ENCODE measurements around the gene SEMA4A. TPM values are rescaled to one million over a fixed set of nuclear protein-coding genes. Genes with fewer than 3 reads are reported as not detected.
A peak's percentile ranks its signal among the peaks of the same experiment; 100 is the strongest.

The SEMA4A gene
- polyA plus RNA-seq, 1 of the 3 experiments (the other 2 are of a cell fraction) = 1.3 TPM

DNA sequence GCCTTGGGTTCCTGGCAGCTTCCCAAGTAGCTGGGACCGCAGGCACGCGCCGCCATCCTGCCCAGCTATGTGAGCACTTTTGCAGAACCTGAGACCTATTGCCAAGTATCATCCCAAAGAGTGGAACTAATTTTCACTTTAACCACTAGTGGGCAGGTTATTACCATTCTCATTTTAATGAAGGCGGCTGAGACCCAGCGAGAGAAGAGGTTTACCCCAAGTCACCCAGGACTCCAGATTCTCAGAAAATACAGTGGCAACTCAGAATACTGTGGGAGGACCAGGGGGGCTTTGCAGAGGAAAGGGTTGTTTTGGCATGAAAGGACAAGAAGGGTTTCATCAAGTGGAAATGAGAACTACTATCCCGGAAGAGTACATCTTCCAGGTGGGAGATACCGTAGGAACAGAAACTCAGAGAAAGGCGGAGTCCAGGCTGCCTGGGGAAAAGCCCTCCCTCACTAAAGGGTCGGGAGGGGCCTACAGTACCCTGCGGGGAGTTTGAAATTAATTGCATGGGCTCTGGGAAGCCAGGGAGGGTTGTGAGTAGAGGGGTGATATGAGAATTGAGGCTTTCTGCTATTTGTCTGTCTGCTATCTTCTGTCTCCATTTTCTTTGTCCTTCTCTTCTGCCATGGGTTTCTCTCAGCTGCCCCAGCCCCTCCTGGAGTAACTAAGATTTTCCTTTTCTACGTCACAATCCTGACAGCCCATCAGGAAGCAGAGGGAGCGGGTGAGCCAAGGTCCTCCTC is 7.2 kb upstream of the SEMA4A start:
- 19% methylated on average over 13 of the region's 13 CpGs for WGBS (ENCODE audit: low lambda C conversion rate)
- Histone ChIP-seq H3K79me2 (ENCODE audit: insufficient read depth) (no peaks in the 10 kb centered on the region), H2AFZ (ENCODE audit: low read depth) (no peak overlapping the region), H3K4me3 (ENCODE audit: low read depth in 2 of 2, low read length in 1 of 2) (0 out of 4 replicates have a peak overlapping the region, but pooled peaks of 1 of the 2 experiments have one; percentile 1), H3K27me3 (ENCODE audit: insufficient read depth) (no peaks in the 10 kb centered on the region), H3K36me3 (replicated peaks in 1 of 2; ENCODE audit: control insufficient read depth in 1 of 2, insufficient read depth in 2 of 2, low read length in 1 of 2) (peaks cover 0 to 3% of the 10 kb centered on the region in 2 experiments), H3F3A (replicated peaks; ENCODE audit: insufficient read depth) (peaks cover 58% of the 10 kb centered on the region), H3K9ac (no peak overlapping the region), H3K9me2 (no peaks in the 10 kb centered on the region), H3K4me1 (ENCODE audit: control insufficient read depth in 1 of 2, insufficient read depth in 2 of 2, low read depth in 1 of 2, low read length in 1 of 2) (peaks cover 12 to 15% of the 10 kb centered on the region in 2 experiments), H3K27ac (ENCODE audit: low read depth in 2 of 2, low read length in 1 of 2) (peak overlapping the region; percentile 30 to 51; a peak in 2 of 4 replicates), H3K9me3 (no peaks in the 10 kb centered on the region), H3K4me2 (peak overlapping the region; percentile 61; the same call in 1 of the 2 replicates), H4K20me1 (ENCODE audit: insufficient read depth) (peaks cover 27% of the 10 kb centered on the region)
- ChIA-PET CTCF (interaction anchor here (0.6 to 40.5 kb wide), 33 partner anchors 8 to 240 kb away, joined by 3 to 1559 read pairs (median 4); partner anchors contain the start of genes MEX3A, SLC25A44 and SMG5), POLR2A (interaction anchor here (1.4 kb wide), 1 partner anchor 67 kb away, joined by 4 read pairs; the partner anchor contains the start of gene PMF1)
- peak; percentile 85 for DNase-seq
- TF ChIP-seq MEF2A (IDR thresholded peaks at IDR 0.05; ENCODE audit: borderline replicate concordance, low read depth) (no peak), FOXJ3 (CRISPR knock-in tag; IDR thresholded peaks at IDR 0.05) (no peak), RXRA (IDR thresholded peaks at IDR 0.05; ENCODE audit: borderline replicate concordance, low read depth) (no peak), EP300 (IDR thresholded peaks at IDR 0.05; ENCODE audit: borderline replicate concordance in 1 of 2, low read depth in 1 of 2, low read length in 1 of 2) (no peak; a peak in 1 of 4 replicates), RFX5 (IDR thresholded peaks at IDR 0.05; ENCODE audit: low read length) (no peak), NFIC (IDR thresholded peaks at IDR 0.05; ENCODE audit: borderline replicate concordance) (peak; percentile 89), FOSL2 (IDR thresholded peaks at IDR 0.05; ENCODE audit: borderline replicate concordance, low read depth) (no peak), JUND (IDR thresholded peaks at IDR 0.05) (no peak), NRF1 (IDR thresholded peaks at IDR 0.05; ENCODE audit: low read depth, low read length) (no peak), MXI1 (IDR thresholded peaks at IDR 0.05; ENCODE audit: low read depth, low read length) (peak; percentile 70), TCF12 (IDR thresholded peaks at IDR 0.05) (no peak; the same call in 1 of the 2 replicates), TAF1 (IDR thresholded peaks at IDR 0.05; ENCODE audit: borderline replicate concordance, low read depth, low read length) (no peak), CHD2 (IDR thresholded peaks at IDR 0.05; ENCODE audit: low read length, partially characterized antibody) (peak; percentile 44), TEAD4 (IDR thresholded peaks at IDR 0.05; ENCODE audit: borderline replicate concordance, insufficient read depth) (no peak), ELF1 (IDR thresholded peaks at IDR 0.05) (no peak), FOXM1 (IDR thresholded peaks at IDR 0.05; ENCODE audit: low read depth) (no peak)
- TF ChIP-seq, protein P1, sequence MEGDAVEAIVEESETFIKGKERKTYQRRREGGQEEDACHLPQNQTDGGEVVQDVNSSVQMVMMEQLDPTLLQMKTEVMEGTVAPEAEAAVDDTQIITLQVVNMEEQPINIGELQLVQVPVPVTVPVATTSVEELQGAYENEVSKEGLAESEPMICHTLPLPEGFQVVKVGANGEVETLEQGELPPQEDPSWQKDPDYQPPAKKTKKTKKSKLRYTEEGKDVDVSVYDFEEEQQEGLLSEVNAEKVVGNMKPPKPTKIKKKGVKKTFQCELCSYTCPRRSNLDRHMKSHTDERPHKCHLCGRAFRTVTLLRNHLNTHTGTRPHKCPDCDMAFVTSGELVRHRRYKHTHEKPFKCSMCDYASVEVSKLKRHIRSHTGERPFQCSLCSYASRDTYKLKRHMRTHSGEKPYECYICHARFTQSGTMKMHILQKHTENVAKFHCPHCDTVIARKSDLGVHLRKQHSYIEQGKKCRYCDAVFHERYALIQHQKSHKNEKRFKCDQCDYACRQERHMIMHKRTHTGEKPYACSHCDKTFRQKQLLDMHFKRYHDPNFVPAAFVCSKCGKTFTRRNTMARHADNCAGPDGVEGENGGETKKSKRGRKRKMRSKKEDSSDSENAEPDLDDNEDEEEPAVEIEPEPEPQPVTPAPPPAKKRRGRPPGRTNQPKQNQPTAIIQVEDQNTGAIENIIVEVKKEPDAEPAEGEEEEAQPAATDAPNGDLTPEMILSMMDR (IDR thresholded peaks at IDR 0.05) = peak; percentile 75
- TF ChIP-seq, protein P2, sequence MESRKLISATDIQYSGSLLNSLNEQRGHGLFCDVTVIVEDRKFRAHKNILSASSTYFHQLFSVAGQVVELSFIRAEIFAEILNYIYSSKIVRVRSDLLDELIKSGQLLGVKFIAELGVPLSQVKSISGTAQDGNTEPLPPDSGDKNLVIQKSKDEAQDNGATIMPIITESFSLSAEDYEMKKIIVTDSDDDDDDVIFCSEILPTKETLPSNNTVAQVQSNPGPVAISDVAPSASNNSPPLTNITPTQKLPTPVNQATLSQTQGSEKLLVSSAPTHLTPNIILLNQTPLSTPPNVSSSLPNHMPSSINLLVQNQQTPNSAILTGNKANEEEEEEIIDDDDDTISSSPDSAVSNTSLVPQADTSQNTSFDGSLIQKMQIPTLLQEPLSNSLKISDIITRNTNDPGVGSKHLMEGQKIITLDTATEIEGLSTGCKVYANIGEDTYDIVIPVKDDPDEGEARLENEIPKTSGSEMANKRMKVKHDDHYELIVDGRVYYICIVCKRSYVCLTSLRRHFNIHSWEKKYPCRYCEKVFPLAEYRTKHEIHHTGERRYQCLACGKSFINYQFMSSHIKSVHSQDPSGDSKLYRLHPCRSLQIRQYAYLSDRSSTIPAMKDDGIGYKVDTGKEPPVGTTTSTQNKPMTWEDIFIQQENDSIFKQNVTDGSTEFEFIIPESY (IDR thresholded peaks at IDR 0.05; ENCODE audit: borderline replicate concordance, low read depth) = no peak
- TF ChIP-seq, protein P3, sequence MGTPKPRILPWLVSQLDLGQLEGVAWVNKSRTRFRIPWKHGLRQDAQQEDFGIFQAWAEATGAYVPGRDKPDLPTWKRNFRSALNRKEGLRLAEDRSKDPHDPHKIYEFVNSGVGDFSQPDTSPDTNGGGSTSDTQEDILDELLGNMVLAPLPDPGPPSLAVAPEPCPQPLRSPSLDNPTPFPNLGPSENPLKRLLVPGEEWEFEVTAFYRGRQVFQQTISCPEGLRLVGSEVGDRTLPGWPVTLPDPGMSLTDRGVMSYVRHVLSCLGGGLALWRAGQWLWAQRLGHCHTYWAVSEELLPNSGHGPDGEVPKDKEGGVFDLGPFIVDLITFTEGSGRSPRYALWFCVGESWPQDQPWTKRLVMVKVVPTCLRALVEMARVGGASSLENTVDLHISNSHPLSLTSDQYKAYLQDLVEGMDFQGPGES (IDR thresholded peaks at IDR 0.05; ENCODE audit: low read depth, low read length) = no peak
- TF ChIP-seq, protein P4, sequence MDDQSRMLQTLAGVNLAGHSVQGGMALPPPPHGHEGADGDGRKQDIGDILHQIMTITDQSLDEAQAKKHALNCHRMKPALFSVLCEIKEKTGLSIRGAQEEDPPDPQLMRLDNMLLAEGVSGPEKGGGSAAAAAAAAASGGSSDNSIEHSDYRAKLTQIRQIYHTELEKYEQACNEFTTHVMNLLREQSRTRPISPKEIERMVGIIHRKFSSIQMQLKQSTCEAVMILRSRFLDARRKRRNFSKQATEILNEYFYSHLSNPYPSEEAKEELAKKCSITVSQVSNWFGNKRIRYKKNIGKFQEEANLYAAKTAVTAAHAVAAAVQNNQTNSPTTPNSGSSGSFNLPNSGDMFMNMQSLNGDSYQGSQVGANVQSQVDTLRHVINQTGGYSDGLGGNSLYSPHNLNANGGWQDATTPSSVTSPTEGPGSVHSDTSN (IDR thresholded peaks at IDR 0.05) = no peak; the same call in 1 of the 2 replicates
- TF ChIP-seq, protein P5, sequence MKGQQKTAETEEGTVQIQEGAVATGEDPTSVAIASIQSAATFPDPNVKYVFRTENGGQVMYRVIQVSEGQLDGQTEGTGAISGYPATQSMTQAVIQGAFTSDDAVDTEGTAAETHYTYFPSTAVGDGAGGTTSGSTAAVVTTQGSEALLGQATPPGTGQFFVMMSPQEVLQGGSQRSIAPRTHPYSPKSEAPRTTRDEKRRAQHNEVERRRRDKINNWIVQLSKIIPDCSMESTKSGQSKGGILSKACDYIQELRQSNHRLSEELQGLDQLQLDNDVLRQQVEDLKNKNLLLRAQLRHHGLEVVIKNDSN (IDR thresholded peaks at IDR 0.05; ENCODE audit: borderline replicate concordance, low read depth) = no peak
- TF ChIP-seq, protein P6, sequence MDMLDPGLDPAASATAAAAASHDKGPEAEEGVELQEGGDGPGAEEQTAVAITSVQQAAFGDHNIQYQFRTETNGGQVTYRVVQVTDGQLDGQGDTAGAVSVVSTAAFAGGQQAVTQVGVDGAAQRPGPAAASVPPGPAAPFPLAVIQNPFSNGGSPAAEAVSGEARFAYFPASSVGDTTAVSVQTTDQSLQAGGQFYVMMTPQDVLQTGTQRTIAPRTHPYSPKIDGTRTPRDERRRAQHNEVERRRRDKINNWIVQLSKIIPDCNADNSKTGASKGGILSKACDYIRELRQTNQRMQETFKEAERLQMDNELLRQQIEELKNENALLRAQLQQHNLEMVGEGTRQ (IDR thresholded peaks at IDR 0.05; ENCODE audit: borderline replicate concordance, low read depth, low read length) = no peak
